Stimulated activated CD8-positive, alpha-beta memory T cell treated with anti-CD3 and anti-CD28 coated beads, Interleukin-7, amount 100 ng/mL, for 48 hours (primary cell): ENCODE results near the gene WNK1.

Experiments
- DNase-seq, 2 donors: peaks; one replicate each; pipeline ENCODE4 v3.0.0-alpha.2; 2020; ENCODE audit warnings: low read depth in 1 of 2; ENCODE audit errors: extremely low read depth in 1 of 2

The WNK1 gene

GRCh38 chr12:938810-939209, 186.4 kb downstream of the WNK1 start:
- DNase-seq, result no peak

- no peak for DNase-seq
These were observed 190.7 kb downstream of the WNK1 start for GRCh38 chr12:943051-943450.

- no peak for DNase-seq
These were observed 191.8 kb downstream of the WNK1 start for GRCh38 chr12:944211-944610.

- no peak for DNase-seq
These were observed 193.8 kb downstream of the WNK1 start for GRCh38 chr12:946212-946611.

GRCh38 chr12:946631-947030, 194.3 kb downstream of the WNK1 start:
- no peak for DNase-seq

GRCh38 chr12:948238-948637, 195.9 kb downstream of the WNK1 start:
- no peak for DNase-seq

- peak; percentile 89 to 93 for DNase-seq
These were observed 197.2 kb downstream of the WNK1 start, which contains the start of gene RAD52 for GRCh38 chr12:949453-950191. Gene RAD52, minus strand, starts transcription at chr12:949694. Its CDS starts 16,636 bp downstream, at chr12:933058.

- no peak for DNase-seq
These were observed 198.8 kb downstream of the WNK1 start for GRCh38 chr12:951176-951575.

- no peak for DNase-seq
These were observed 201.4 kb downstream of the WNK1 start for GRCh38 chr12:953776-954175.

- no peak for DNase-seq
These were observed 202.4 kb downstream of the WNK1 start for GRCh38 chr12:954741-955140.

- no peak for DNase-seq
These were observed 203.6 kb downstream of the WNK1 start for GRCh38 chr12:955939-956338.

- no peak for DNase-seq
These were observed 206.3 kb downstream of the WNK1 start for GRCh38 chr12:958588-959123.
